Suprapubic skin (tissue), 4 donors: ENCODE data around the gene CUL5.
"Not testable (repeated sequence)": the region's sequence is repeated elsewhere in the genome, so short reads cannot be mapped to it uniquely, and the experiment has no call there.

Source experiments
- CTCF ChIP-seq, 2 donors: fragments of 200-600 bp in 1 of 2; fragments of 450-650 bp in 1 of 2; sonication (generic) in 1 of 2; IDR thresholded peaks; one replicate each; pipeline ENCODE4 v1.5.1; 2016 to 2019; ENCODE audit warnings: antibody characterized with exemption in 2 of 2, mild to moderate bottlenecking in 1 of 2, moderate library complexity in 1 of 2
- EP300 ChIP-seq: sonication (generic); formaldehyde crosslinking; IDR thresholded peaks from one replicate; pipeline ENCODE4 v1.6.1; 2017; ENCODE audit warnings: antibody characterized with exemption
- POLR2A ChIP-seq, 2 donors: fragments of 450-650 bp; IDR thresholded peaks; one replicate each; pipeline ENCODE4 v1.6.1; 2017; ENCODE audit warnings: antibody characterized with exemption in 2 of 2, mild to moderate bottlenecking in 2 of 2, moderate library complexity in 2 of 2
- POLR2AphosphoS5 ChIP-seq, 3 donors: sonication (generic); formaldehyde crosslinking; IDR thresholded peaks; one replicate each; pipeline ENCODE4 v1.6.1; 2017; ENCODE audit warnings: antibody characterized with exemption in 3 of 3

GRCh38 chr11:108028822-108029441, 20.2 kb downstream of the CUL5 start:
- not testable (repeated sequence) for TF ChIP-seq POLR2A (IDR thresholded peaks at IDR 0.05); CTCF (IDR thresholded peaks at IDR 0.05); EP300; POLR2AphosphoS5 (IDR thresholded peaks at IDR 0.05)
